GM21423 (cell line): Measurements from ENCODE around the gene ANKZF1.

ENCODE experiments used
- ATAC-seq: cut with Tn5 transposase; IDR thresholded peaks from one replicate; pipeline ENCODE4 v1.9.1; 2021; ENCODE audit warnings: mild to moderate bottlenecking, moderate library complexity; ENCODE audit not compliant: unreplicated experiment

The ANKZF1 gene

GRCh38 chr2:219279151-219279915 lies 49.7 kb downstream of the ANKZF1 start, which contains the start of gene DNAJB2:
DNAJB2 (plus strand) TSS chr2:219279366; CDS start chr2:219279834, 468 bp downstream.
- peak; percentile 86 for ATAC-seq

- no peak for ATAC-seq
Measured at GRCh38 chr2:219279916-219280516, 50.4 kb downstream of the ANKZF1 start.

- no peak for ATAC-seq
Measured at GRCh38 chr2:219280651-219281050, 51.0 kb downstream of the ANKZF1 start.

- ATAC-seq: no peak
Measured at GRCh38 chr2:219281588-219281987, 52.0 kb downstream of the ANKZF1 start.

- ATAC-seq: no peak
Measured at GRCh38 chr2:219282375-219282774, 52.8 kb downstream of the ANKZF1 start.

GRCh38 chr2:219282943-219283581 lies 53.5 kb downstream of the ANKZF1 start:
- ATAC-seq: no peak

- ATAC-seq: no peak
Measured at GRCh38 chr2:219284501-219285372, 55.1 kb downstream of the ANKZF1 start.

- ATAC-seq: no peak
Measured at GRCh38 chr2:219285373-219285735, 55.7 kb downstream of the ANKZF1 start.

GRCh38 chr2:219285894-219286425 lies 56.4 kb downstream of the ANKZF1 start:
- no peak for ATAC-seq
